HG03378 (cell line): Measurements from ENCODE around the gene NHLRC1.

Source experiments
- ATAC-seq: cut with Tn5 transposase; IDR thresholded peaks from one replicate; pipeline ENCODE4 v1.9.1; 2021; ENCODE audit warnings: mild to moderate bottlenecking, moderate library complexity; ENCODE audit not compliant: unreplicated experiment

The NHLRC1 gene

GRCh38 chr6:18139935-18140621, 17.6 kb upstream of the NHLRC1 start:
- ATAC-seq: no peak

GRCh38 chr6:18138906-18139305, 16.4 kb upstream of the NHLRC1 start:
- no peak for ATAC-seq

GRCh38 chr6:18136260-18136659, 13.8 kb upstream of the NHLRC1 start:
- no peak for ATAC-seq

- ATAC-seq: no peak
Observed at GRCh38 chr6:18135171-18135570, 12.7 kb upstream of the NHLRC1 start.

GRCh38 chr6:18132346-18132745, 9.9 kb upstream of the NHLRC1 start:
- no peak for ATAC-seq

GRCh38 chr6:18126121-18126520, 3.6 kb upstream of the NHLRC1 start:
- ATAC-seq: no peak

- no peak for ATAC-seq
Observed at GRCh38 chr6:18121580-18122127, 823 bp downstream of the NHLRC1 start.

- ATAC-seq: no peak
Observed at GRCh38 chr6:18119236-18119635, 3.2 kb downstream of the NHLRC1 start.

GRCh38 chr6:18118330-18118729, 4.1 kb downstream of the NHLRC1 start:
- ATAC-seq: no peak

- ATAC-seq: no peak
Observed at GRCh38 chr6:18117136-18117535, 5.3 kb downstream of the NHLRC1 start.

GRCh38 chr6:18115356-18115755, 7.1 kb downstream of the NHLRC1 start:
- ATAC-seq: no peak

GRCh38 chr6:18110162-18110561, 12.3 kb downstream of the NHLRC1 start:
- no peak for ATAC-seq

GRCh38 chr6:18107061-18107460, 15.4 kb downstream of the NHLRC1 start:
- ATAC-seq: no peak

- no peak for ATAC-seq
Observed at GRCh38 chr6:18102783-18103509, 19.5 kb downstream of the NHLRC1 start.

- no peak for ATAC-seq
Observed at GRCh38 chr6:18101873-18102272, 20.6 kb downstream of the NHLRC1 start.

GRCh38 chr6:18101271-18101670, 21.2 kb downstream of the NHLRC1 start:
- ATAC-seq: no peak

- no peak for ATAC-seq
Observed at GRCh38 chr6:18100296-18100695, 22.2 kb downstream of the NHLRC1 start.

- no peak for ATAC-seq
Observed at GRCh38 chr6:18099511-18099910, 23.0 kb downstream of the NHLRC1 start.

- no peak for ATAC-seq
Observed at GRCh38 chr6:18096423-18096822, 26.1 kb downstream of the NHLRC1 start.

GRCh38 chr6:18091382-18091781, 31.1 kb downstream of the NHLRC1 start:
- no peak for ATAC-seq

- no peak for ATAC-seq
Observed at GRCh38 chr6:18090349-18090786, 32.1 kb downstream of the NHLRC1 start.
